T-helper 1 cell treated with Interleukin-12 subunit alpha and Interleukin-12 subunit beta and Interleukin-4 antibody, amounts not matched to agents 30 ng/mL and 1 ng/mL, for 36 hours (primary cell): ENCODE data around the gene ESPNL. TPM values are rescaled to one million over a fixed set of nuclear protein-coding genes. Genes with fewer than 3 reads are reported as not detected.

Experiments
- intact Hi-C: fragments of 100-400 bp; cut with micrococcal nuclease; formaldehyde crosslinking; loops from one replicate; pipeline ENCODE4 v1.15.1; 2024
- total RNA-seq: library from RNA; stranded (reverse); gene quantifications from 2 replicates; pipeline ENCODE4 v1.2.3, GENCODE V29; 2022

ESPNL gene
- total RNA-seq, 1 donor from 2014 or later = 0.15 TPM

- intact Hi-C loops = no loop called here
These were observed 39.9 kb downstream of the ESPNL start for GRCh38 chr2:238140040-238140439.

- intact Hi-C loops = no loop called here
These were observed 40.8 kb downstream of the ESPNL start for GRCh38 chr2:238140721-238141540.

- intact Hi-C loops = no loop called here
These were observed 41.6 kb downstream of the ESPNL start for GRCh38 chr2:238141541-238142318.

- intact Hi-C loops = no loop called here
These were observed 42.5 kb downstream of the ESPNL start for GRCh38 chr2:238142382-238143205.

GRCh38 chr2:238143239-238143951 is 43.3 kb downstream of the ESPNL start:
- intact Hi-C loops = no loop called here

- intact Hi-C loops = no loop called here
These were observed 44.1 kb downstream of the ESPNL start for GRCh38 chr2:238144262-238144661.

- intact Hi-C loops = no loop called here
These were observed 44.9 kb downstream of the ESPNL start for GRCh38 chr2:238145046-238145445.

- intact Hi-C loops = no loop called here
These were observed 45.7 kb downstream of the ESPNL start for GRCh38 chr2:238145851-238146250.

GRCh38 chr2:238146884-238147544 is 46.9 kb downstream of the ESPNL start:
- intact Hi-C loops = no loop called here

GRCh38 chr2:238148981-238149380 is 48.8 kb downstream of the ESPNL start:
- intact Hi-C loops = no loop called here

GRCh38 chr2:238149841-238150572 is 49.9 kb downstream of the ESPNL start:
- intact Hi-C loops = no loop called here

GRCh38 chr2:238150686-238151085 is 50.5 kb downstream of the ESPNL start:
- intact Hi-C loops = no loop called here

GRCh38 chr2:238151205-238151604 is 51.1 kb downstream of the ESPNL start:
- intact Hi-C loops = no loop called here

- intact Hi-C loops = no loop called here
These were observed 51.6 kb downstream of the ESPNL start for GRCh38 chr2:238151628-238152235.

- intact Hi-C loops = no loop called here
These were observed 52.9 kb downstream of the ESPNL start for GRCh38 chr2:238152771-238153688.

- intact Hi-C loops = no loop called here
These were observed 54.4 kb downstream of the ESPNL start for GRCh38 chr2:238154570-238154969.

- intact Hi-C loops = no loop called here
These were observed 55.1 kb downstream of the ESPNL start for GRCh38 chr2:238155051-238155760.
